IMR-90 (cell line): Measurements from ENCODE around the gene TRIM46. TPM values are rescaled to one million over a fixed set of nuclear protein-coding genes. Genes with fewer than 3 reads are reported as not detected.
A peak's percentile ranks its signal among the peaks of the same experiment; 100 is the strongest.

ENCODE experiments used
- ATAC-seq: fragments of 200-7000 bp; cut with Tn5 transposase; 2 replicates; pipeline ENCODE4 v1.9.1; 2020; ENCODE audit warnings: low read depth, mild to moderate bottlenecking, moderate library complexity
- BruUV-seq: library from RNA; stranded (reverse); fragments of 400-500 nt; replicated peaks from 2 replicates; lab custom pipeline; 2021; lab: Mats Ljungman, UMichigan
- CTCF ChIA-PET: fragments of 300-600 bp; formaldehyde crosslinking; extraction: SDS; loops from one replicate; lab custom pipeline; 2021; ENCODE audit warnings: antibody characterized with exemption; lab: Yijun Ruan, JAX
- POLR2A ChIA-PET: fragments of 300-600 bp; sonication (Branson Sonifier 250); formaldehyde crosslinking; loops from one replicate; lab custom pipeline; 2022; ENCODE audit warnings: antibody characterized with exemption; ENCODE audit not compliant: unreplicated experiment; lab: Charles Lee
- DNase-seq: peaks from one replicate; pipeline ENCODE4 v3.0.0; 2013
- H2AFZ ChIP-seq: replicated peaks from 2 replicates; pipeline ENCODE3; 2013; ENCODE audit warnings: low read length, mild to moderate bottlenecking; ENCODE audit not compliant: poor library complexity
- H2AK5ac ChIP-seq: 2 replicates; pipeline ENCODE4 v1.6.1; 2013; ENCODE audit warnings: low read depth, low read length, inconsistent platforms
- H2AK9ac ChIP-seq: replicated peaks from 2 replicates; pipeline ENCODE3; 2013; ENCODE audit warnings: mild to moderate bottlenecking, low read depth, low read length, moderate library complexity; ENCODE audit not compliant: poor library complexity
- H2BK120ac ChIP-seq: 2 replicates; pipeline ENCODE4 v1.6.1; 2013; ENCODE audit warnings: low read depth, low read length, inconsistent platforms
- H2BK15ac ChIP-seq: 3 replicates; pipeline ENCODE4 v1.6.1; 2013; ENCODE audit warnings: low read depth, low read length, inconsistent platforms
- H2BK20ac ChIP-seq: 2 replicates; pipeline ENCODE4 v1.6.1; 2013; ENCODE audit warnings: low read depth, mild to moderate bottlenecking, inconsistent platforms, low read length, moderate library complexity
- H2BK5ac ChIP-seq: 2 replicates; pipeline ENCODE4 v1.6.1; 2013; ENCODE audit warnings: mild to moderate bottlenecking, low read depth, low read length, inconsistent platforms; ENCODE audit not compliant: poor library complexity, severe bottlenecking
- H3K14ac ChIP-seq: replicated peaks from 2 replicates; pipeline ENCODE4 v1.6.1; 2013; ENCODE audit warnings: low read depth, low read length, inconsistent platforms
- H3K18ac ChIP-seq: 2 replicates; pipeline ENCODE4 v1.6.1; 2013; ENCODE audit warnings: low read depth, low read length, control low read depth
- H3K23ac ChIP-seq: 2 replicates; pipeline ENCODE4 v1.6.1; 2013; ENCODE audit warnings: low read depth, low read length, inconsistent platforms
- H3K27ac ChIP-seq: 2 replicates; pipeline ENCODE4 v1.5.1; 2013; ENCODE audit warnings: mild to moderate bottlenecking, control low read depth, low read length; ENCODE audit not compliant: insufficient read depth
- H3K27me3 ChIP-seq: 2 replicates; pipeline ENCODE4 v1.6.1; 2013; ENCODE audit warnings: low read length; ENCODE audit not compliant: control insufficient read depth, insufficient read depth
- H3K36me3 ChIP-seq: 2 replicates; pipeline ENCODE4 v1.6.1; 2013; ENCODE audit warnings: low read length, mixed read lengths; ENCODE audit not compliant: control insufficient read depth, insufficient read depth
- H3K4ac ChIP-seq: 2 replicates; pipeline ENCODE4 v1.6.1; 2013; ENCODE audit warnings: low read depth, low read length, inconsistent platforms
- H3K4me1 ChIP-seq: 2 replicates; pipeline ENCODE4 v1.6.1; 2013; ENCODE audit warnings: low read length, mixed read lengths; ENCODE audit not compliant: control insufficient read depth, insufficient read depth
- H3K4me2 ChIP-seq: 2 replicates; pipeline ENCODE4 v1.6.1; 2013; ENCODE audit warnings: low read depth, mild to moderate bottlenecking, control low read depth, low read length, moderate library complexity
- H3K4me3 ChIP-seq: 2 replicates; pipeline ENCODE4 v1.5.1; 2013; ENCODE audit warnings: low read depth, mild to moderate bottlenecking, control low read depth, low read length, moderate library complexity; ENCODE audit not compliant: insufficient read depth
- H3K56ac ChIP-seq: 2 replicates; pipeline ENCODE4 v1.6.1; 2013; ENCODE audit warnings: low read length, inconsistent platforms; ENCODE audit not compliant: insufficient read depth; ENCODE audit errors: extremely low read depth
- H3K79me1 ChIP-seq, 2 experiments: 2 replicates each; pipeline ENCODE4 v1.6.1; 2013; ENCODE audit warnings: low read length in 2 of 2, inconsistent platforms in 1 of 2, low read depth in 1 of 2
- H3K9ac ChIP-seq: 2 replicates; pipeline ENCODE4 v1.6.1; 2013; ENCODE audit warnings: low read depth, low read length, control low read depth
- H3K9me1 ChIP-seq: 2 replicates; pipeline ENCODE4 v1.6.1; 2013; ENCODE audit warnings: low read length, inconsistent platforms; ENCODE audit not compliant: insufficient read depth
- H3K9me3 ChIP-seq: 2 replicates; pipeline ENCODE4 v1.6.1; 2013; ENCODE audit warnings: low read length; ENCODE audit not compliant: control insufficient read depth, insufficient read depth
- H4K20me1 ChIP-seq: 2 replicates; pipeline ENCODE4 v1.6.1; 2013; ENCODE audit warnings: low read length, inconsistent platforms; ENCODE audit not compliant: insufficient read depth
- H4K5ac ChIP-seq: 2 replicates; pipeline ENCODE4 v1.6.1; 2013; ENCODE audit warnings: mild to moderate bottlenecking, low read depth, low read length, control low read depth
- H4K8ac ChIP-seq, 2 experiments: 2 replicates each; pipeline ENCODE4 v1.6.1; 2013; ENCODE audit warnings: low read depth in 2 of 2, low read length in 2 of 2, control low read depth in 1 of 2, inconsistent platforms in 1 of 2
- H4K91ac ChIP-seq: 2 replicates; pipeline ENCODE4 v1.6.1; 2013; ENCODE audit warnings: low read depth, low read length, inconsistent platforms; ENCODE audit not compliant: insufficient read depth
- BHLHE40 ChIP-seq: fragments of 150-350 bp; IDR thresholded peaks from 2 replicates; pipeline ENCODE4 v1.6.1; 2016; ENCODE audit warnings: mild to moderate bottlenecking, low read depth, low read length
- CEBPB ChIP-seq: IDR thresholded peaks from 2 replicates; pipeline ENCODE4 v1.6.1; 2012; ENCODE audit warnings: low read depth, low read length, improper control_type of control experiment
- CTCF ChIP-seq: conservative IDR thresholded peaks from 2 replicates; pipeline ENCODE4 v1.5.1; 2012; ENCODE audit warnings: mild to moderate bottlenecking, low read depth, low read length, improper control_type of control experiment
- FOS ChIP-seq: fragments of 150-350 bp; IDR thresholded peaks from 2 replicates; pipeline ENCODE4 v1.6.1; 2016; ENCODE audit warnings: low read depth, low read length
- MAFK ChIP-seq: IDR thresholded peaks from 2 replicates; pipeline ENCODE4 v1.6.1; 2012; ENCODE audit warnings: low read depth, low read length, improper control_type of control experiment
- MAZ ChIP-seq: IDR thresholded peaks from 2 replicates; pipeline ENCODE4 v1.6.1; 2012; ENCODE audit warnings: low read depth, mild to moderate bottlenecking, low read length, improper control_type of control experiment, moderate library complexity, borderline replicate concordance
- MXI1 ChIP-seq: IDR thresholded peaks from 2 replicates; pipeline ENCODE4 v1.6.1; 2012; ENCODE audit warnings: low read depth, mild to moderate bottlenecking, low read length, moderate library complexity, borderline replicate concordance
- NFE2L2 ChIP-seq: fragments of 150-350 bp; IDR thresholded peaks from 2 replicates; pipeline ENCODE4 v1.6.1; 2016; ENCODE audit warnings: low read depth, mild to moderate bottlenecking, low read length
- RAD21 ChIP-seq: IDR thresholded peaks from 2 replicates; pipeline ENCODE4 v1.6.1; 2012; ENCODE audit warnings: low read length, improper control_type of control experiment
- RCOR1 ChIP-seq: IDR thresholded peaks from 2 replicates; pipeline ENCODE4 v1.6.1; 2012; ENCODE audit warnings: mild to moderate bottlenecking, low read length, improper control_type of control experiment; ENCODE audit not compliant: insufficient replicate concordance
- RFX5 ChIP-seq: IDR thresholded peaks from 2 replicates; pipeline ENCODE4 v1.8.0; 2012; ENCODE audit warnings: low read depth, mild to moderate bottlenecking, low read length, moderate library complexity
- SMC3 ChIP-seq: fragments of 150-350 bp; IDR thresholded peaks from 2 replicates; pipeline ENCODE4 v1.6.1; 2016; ENCODE audit warnings: low read depth, mild to moderate bottlenecking, antibody characterized with exemption, low read length, moderate library complexity
- USF2 ChIP-seq: fragments of 150-350 bp; IDR thresholded peaks from 2 replicates; pipeline ENCODE4 v1.6.1; 2017; ENCODE audit warnings: mild to moderate bottlenecking, antibody characterized with exemption, low read length, low read depth
- WGBS, 2 experiments: methylation state at CpG; one replicate each; pipeline versions ENCODE4 v1.1.5 to v1.1.7; 2013; ENCODE audit warnings: missing lambda C conversion rate in 2 of 2; ENCODE audit not compliant: insufficient read length in 1 of 2; ENCODE audit errors: extremely low coverage in 2 of 2; 5-methylcytosine and 5-hydroxymethylcytosine counted together
- dilution Hi-C: fragments of 300-500 bp; cut with HindIII; formaldehyde crosslinking; loops from one replicate; pipeline ENCODE4 v1.14.3; 2018; ENCODE audit warnings: low sequenced_read_pairs; ENCODE audit not compliant: unreplicated experiment
- in situ Hi-C: fragments of 300-500 bp; cut with MboI; formaldehyde crosslinking; loops from 3 replicates; pipeline ENCODE4 v1.14.3; 2019; ENCODE audit warnings: low sequenced_read_pairs, inconsistent platforms, mixed read lengths
- intact Hi-C: fragments of 100-400 bp; cut with micrococcal nuclease; formaldehyde crosslinking; loops from 2 replicates; pipeline ENCODE4 v1.10.0; 2022
- polyA plus RNA-seq, 3 experiments: library from polyadenylated mRNA; depleted of rRNA; stranded (reverse); fragments of >200 nt; gene quantifications; 2 replicates each; pipeline ENCODE4 v1.2.3, GENCODE V29; 2012; ENCODE audit warnings: low replicate concordance in 1 of 3
- total RNA-seq: library from RNA; depleted of rRNA; stranded (reverse); fragments of >200 nt; gene quantifications from 2 replicates; pipeline ENCODE4 v1.2.3, GENCODE V29; 2012

The TRIM46 gene
- total and polyA plus RNA-seq, 2 of the 4 experiments (the other 2 are of a cell fraction), result 2.3 to 6.2 TPM

- TF ChIP-seq MXI1, result no peak
These were observed 1.8 kb downstream of the TRIM46 start (continued) for GRCh38 chr1:155175281-155175926.

- no CpG with 5 or more reads among the region's 9 CpGs for WGBS, 2 experiments
- Histone ChIP-seq H3K27me3 (no peaks in the 10 kb centered on the region), H2AFZ (no peak overlapping the region), H2AK9ac (peak overlapping the region; percentile 7), H3K79me1 (peaks cover 0 to 42% of the 10 kb centered on the region in 2 experiments; a peak in 3 of 4 replicates), H3K36me3 (peaks cover 33% of the 10 kb centered on the region), H3K27ac (no peak overlapping the region), H3K23ac (no peak overlapping the region), H4K91ac (no peak overlapping the region), H3K9me3 (no peaks in the 10 kb centered on the region), H2BK120ac (no peak overlapping the region), H2AK5ac (no peak overlapping the region), H3K18ac (no peak overlapping the region), H3K14ac (no peak overlapping the region), H3K9me1 (peaks cover 2% of the 10 kb centered on the region; the same call in 1 of the 2 replicates), H3K4me1 (peaks cover 3% of the 10 kb centered on the region), H3K4me2 (no peak overlapping the region), H2BK20ac (no peak overlapping the region), H3K56ac (no peak overlapping the region), H3K4me3 (no peak overlapping the region), H2BK15ac (no peak overlapping the region), H3K4ac (no peak overlapping the region), H2BK5ac (no peak overlapping the region), H3K9ac (no peak overlapping the region), H4K5ac (no peak overlapping the region), H4K8ac (no peak overlapping the region), H4K20me1 (no peaks in the 10 kb centered on the region)
- BruUV-seq, result no TSS peak
- no peak for ATAC-seq
- CTCF ChIA-PET, result interaction anchor here (1.5 kb wide), 1 partner anchor 18 kb away, joined by 6 read pairs; no protein-coding TSS in a partner anchor
- no peak for DNase-seq
- dilution Hi-C loops, result no loop called here
- POLR2A ChIA-PET, result no interaction called here
- intact Hi-C loops, result loop anchor here (1.0 to 10.0 kb wide), 4 partner anchors 50 to 472 kb away; partner anchors contain the start of genes CKS1B and SHC1
- in situ Hi-C loops, result no loop called here
- TF ChIP-seq BHLHE40, result no peak
- TF ChIP-seq MAZ, result no peak
- TF ChIP-seq MAFK, result no peak
- no peak for TF ChIP-seq CEBPB
- no peak for TF ChIP-seq SMC3
- TF ChIP-seq CTCF, result no peak
- no peak for TF ChIP-seq FOS
- no peak for TF ChIP-seq NFE2L2
- TF ChIP-seq USF2, result no peak
- no peak for TF ChIP-seq RAD21
- TF ChIP-seq RFX5, result no peak
- TF ChIP-seq RCOR1, result no peak
These were observed 2.3 kb downstream of the TRIM46 start for GRCh38 chr1:155175927-155176371.
